GM23338 (cell line): Measurements from ENCODE around the gene MRPS26. TPM values are rescaled to one million over a fixed set of nuclear protein-coding genes. Genes with fewer than 3 reads are reported as not detected.

Experiments used
- ATAC-seq: fragments of 200-7000 bp; cut with Tn5 transposase; 3 replicates; pipeline ENCODE4 v1.9.1; 2020
- DNase-seq: peaks from one replicate; pipeline ENCODE4 v3.0.0-alpha.2; 2015; ENCODE audit warnings: low spot score
- H2AFZ ChIP-seq: fragments of 200-600 bp; sonication (generic); 2 replicates; pipeline ENCODE4 v1.8.0; 2016; ENCODE audit warnings: antibody characterized with exemption, mild to moderate bottlenecking, moderate library complexity
- H3F3A ChIP-seq: fragments of 200-600 bp; sonication (generic); replicated peaks from 2 replicates; pipeline ENCODE4 v1.8.0; 2017; ENCODE audit warnings: antibody characterized with exemption, mixed run types, low read depth
- H3K27ac ChIP-seq: fragments of 200-600 bp; sonication (generic); 2 replicates; pipeline ENCODE4 v1.6.1; 2016; ENCODE audit warnings: low read depth
- H3K27me3 ChIP-seq: fragments of 200-600 bp; sonication (generic); 2 replicates; pipeline ENCODE4 v1.8.0; 2016; ENCODE audit warnings: mild to moderate bottlenecking, mixed run types, moderate library complexity; ENCODE audit not compliant: insufficient read depth
- H3K36me3 ChIP-seq: fragments of 200-600 bp; sonication (generic); 2 replicates; pipeline ENCODE4 v1.8.0; 2016; ENCODE audit warnings: mild to moderate bottlenecking; ENCODE audit not compliant: insufficient read depth
- H3K4me1 ChIP-seq: fragments of 200-600 bp; sonication (generic); 2 replicates; pipeline ENCODE4 v1.8.0; 2016; ENCODE audit warnings: mild to moderate bottlenecking, moderate library complexity; ENCODE audit not compliant: insufficient read depth
- H3K4me2 ChIP-seq: fragments of 200-600 bp; sonication (generic); 2 replicates; pipeline ENCODE4 v1.7.1; 2017; ENCODE audit warnings: mixed run types
- H3K4me3 ChIP-seq: fragments of 200-600 bp; sonication (generic); 2 replicates; pipeline ENCODE4 v1.6.1; 2016; ENCODE audit warnings: mixed run types
- H3K79me2 ChIP-seq: fragments of 200-600 bp; sonication (generic); replicated peaks from 2 replicates; pipeline ENCODE4 v1.8.0; 2017; ENCODE audit warnings: mild to moderate bottlenecking; ENCODE audit not compliant: insufficient read depth
- H3K9me2 ChIP-seq: fragments of 200-600 bp; sonication (generic); 2 replicates; pipeline ENCODE4 v1.8.0; 2017; ENCODE audit not compliant: insufficient read depth
- H4K20me1 ChIP-seq: fragments of 200-600 bp; sonication (generic); replicated peaks from 2 replicates; pipeline ENCODE4 v1.8.0; 2017; ENCODE audit warnings: mild to moderate bottlenecking; ENCODE audit not compliant: insufficient read depth
- H3K27ac Mint-ChIP-seq: 2 replicates; pipeline ENCODE4 v1.8.0; 2020; ENCODE audit warnings: inconsistent platforms, mild to moderate bottlenecking, moderate library complexity, mixed read lengths
- H3K27me3 Mint-ChIP-seq: 3 replicates; pipeline ENCODE4 v1.8.0; 2022; ENCODE audit warnings: low read depth, mild to moderate bottlenecking, moderate library complexity, mixed read lengths, inconsistent platforms; ENCODE audit not compliant: insufficient read depth, poor library complexity
- H3K36me3 Mint-ChIP-seq: 3 replicates; pipeline ENCODE4 v1.8.0; 2021; ENCODE audit warnings: low read depth, mild to moderate bottlenecking, inconsistent platforms, moderate library complexity, mixed read lengths
- H3K4me1 Mint-ChIP-seq: 3 replicates; pipeline ENCODE4 v1.8.0; 2020; ENCODE audit warnings: mild to moderate bottlenecking, inconsistent platforms, mixed read lengths
- H3K4me3 Mint-ChIP-seq: 3 replicates; pipeline ENCODE4 v1.8.0; 2021; ENCODE audit warnings: moderate library complexity, mild to moderate bottlenecking, inconsistent platforms, mixed read lengths
- H3K9me3 Mint-ChIP-seq: 3 replicates; pipeline ENCODE4 v1.8.0; 2020; ENCODE audit warnings: moderate library complexity, mild to moderate bottlenecking, inconsistent platforms, mixed read lengths
- CREB1 ChIP-seq: fragments of 250-450 bp; sonication (Bioruptor Pico); IDR thresholded peaks from 2 replicates; pipeline ENCODE4 v1.5.0; 2020; ENCODE audit warnings: low read depth, mild to moderate bottlenecking, moderate library complexity
- EZH2 ChIP-seq: fragments of 200-600 bp; sonication (generic); IDR thresholded peaks from one replicate; pipeline ENCODE4 v1.8.0; 2017; ENCODE audit warnings: antibody characterized with exemption, mild to moderate bottlenecking, low read depth; ENCODE audit not compliant: unreplicated experiment
- EZH2phosphoT487 ChIP-seq: fragments of 200-600 bp; sonication (generic); IDR thresholded peaks from one replicate; pipeline ENCODE4 v1.8.1; 2018; ENCODE audit warnings: antibody characterized with exemption; ENCODE audit not compliant: unreplicated experiment
- JUNB ChIP-seq: IDR thresholded peaks from one replicate; pipeline ENCODE4 v1.6.1; 2016; ENCODE audit warnings: antibody characterized with exemption; ENCODE audit not compliant: unreplicated experiment
- NANOG ChIP-seq: IDR thresholded peaks from 2 replicates; pipeline ENCODE4 v1.6.1; 2016; ENCODE audit warnings: antibody characterized with exemption, borderline replicate concordance
- POLR2AphosphoS5 ChIP-seq: IDR thresholded peaks from 2 replicates; pipeline ENCODE4 v1.6.1; 2016; ENCODE audit warnings: antibody characterized with exemption, low read depth
- STAT1 ChIP-seq: IDR thresholded peaks from one replicate; pipeline ENCODE4 v1.6.1; 2016; ENCODE audit warnings: antibody characterized with exemption; ENCODE audit not compliant: unreplicated experiment
- ZNF114 ChIP-seq: fragments of 250-450 bp; sonication (Bioruptor Pico); IDR thresholded peaks from 2 replicates; pipeline ENCODE4 v1.5.0; 2020; ENCODE audit warnings: mild to moderate bottlenecking, moderate library complexity
- ZNF331 ChIP-seq: fragments of 250-450 bp; sonication (Bioruptor Pico); IDR thresholded peaks from 2 replicates; pipeline ENCODE4 v1.5.0; 2020; ENCODE audit warnings: low read depth, mild to moderate bottlenecking, moderate library complexity
- polyA plus RNA-seq: library from polyadenylated mRNA; unstranded; fragments of >200 nt; fragmentation: Nextera tagmentation; extraction: Ambion mirVana; gene quantifications from 2 replicates; pipeline ENCODE4 v1.2.1, GENCODE V29; 2016
- total RNA-seq: library from RNA; depleted of rRNA; stranded (reverse); fragments of >200 nt; shearing (Covaris generic); gene quantifications from 2 replicates; pipeline ENCODE4 v1.2.3, GENCODE V29; 2014
- TF ChIP-seq, protein P1 (sequence below), 2 experiments: fragments of 200-600 bp in 1 of 2; sonication (generic) in 1 of 2; conservative IDR thresholded peaks; 2 replicates each; pipeline versions ENCODE4 v1.5.1 to v1.6.1; 2016 to 2017; ENCODE audit warnings: antibody characterized with exemption in 2 of 2, low read depth in 2 of 2, mild to moderate bottlenecking in 2 of 2, moderate library complexity in 1 of 2
- TF ChIP-seq, protein P2 (sequence below): fragments of 250-450 bp; sonication (Bioruptor Pico); IDR thresholded peaks from 2 replicates; pipeline ENCODE4 v1.5.0; 2020; ENCODE audit warnings: mild to moderate bottlenecking, moderate library complexity
- TF ChIP-seq, protein P3 (sequence below): IDR thresholded peaks from one replicate; pipeline ENCODE4 v1.6.1; 2018; ENCODE audit warnings: antibody characterized with exemption; ENCODE audit not compliant: unreplicated experiment
- TF ChIP-seq, protein P4 (sequence below): IDR thresholded peaks from 2 replicates; pipeline ENCODE4 v1.6.1; 2016; ENCODE audit warnings: antibody characterized with exemption

Gene MRPS26
- total and polyA plus RNA-seq, 2 experiments from 2014 or later = 105 to 154 TPM

DNA sequence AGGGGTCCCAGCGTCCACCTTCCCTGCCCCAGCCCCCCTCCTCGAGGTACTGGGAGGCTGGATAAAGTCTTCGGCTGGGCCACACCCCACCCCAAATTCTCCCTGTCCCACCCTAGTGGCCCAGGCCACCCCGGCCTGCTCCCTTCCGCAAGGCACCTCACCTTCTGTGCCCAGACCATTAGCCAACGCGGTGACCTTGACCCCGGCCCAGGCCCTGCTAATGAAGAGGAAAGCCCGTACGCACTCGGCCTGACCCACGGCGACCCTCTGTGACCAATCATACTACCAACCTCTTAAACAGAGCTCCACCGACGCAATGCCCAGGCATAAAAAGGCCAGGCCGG, 25.4 kb downstream of the MRPS26 start:
- ATAC-seq (no peak), DNase-seq (no peak)
- peak overlapping the region; percentile 97 for H2AFZ ChIP-seq
- peaks cover 42% of the 10 kb centered on the region for H3K27me3 ChIP-seq
- H3K4me1 ChIP-seq = peaks cover 7% of the 10 kb centered on the region; the same call in 1 of the 2 replicates
- peak overlapping the region; percentile 64 for H3K4me3 ChIP-seq
- no peaks in the 10 kb centered on the region for H4K20me1 ChIP-seq
- Mint-ChIP-seq H3K4me1 (peaks cover 23% of the 10 kb centered on the region), H3K36me3 (no peaks in the 10 kb centered on the region), H3K4me3 (peak overlapping the region; percentile 70), H3K27ac (no peak overlapping the region), H3K27me3 (peaks cover 32% of the 10 kb centered on the region), H3K9me3 (no peaks in the 10 kb centered on the region)
- H3K79me2 ChIP-seq = no peaks in the 10 kb centered on the region
- H3F3A ChIP-seq = 0 out of 2 replicates have a peak, but pooled peaks cover 3% of the 10 kb centered on the region
- H3K4me2 ChIP-seq = peak overlapping the region; percentile 79
- TF ChIP-seq, protein P1, sequence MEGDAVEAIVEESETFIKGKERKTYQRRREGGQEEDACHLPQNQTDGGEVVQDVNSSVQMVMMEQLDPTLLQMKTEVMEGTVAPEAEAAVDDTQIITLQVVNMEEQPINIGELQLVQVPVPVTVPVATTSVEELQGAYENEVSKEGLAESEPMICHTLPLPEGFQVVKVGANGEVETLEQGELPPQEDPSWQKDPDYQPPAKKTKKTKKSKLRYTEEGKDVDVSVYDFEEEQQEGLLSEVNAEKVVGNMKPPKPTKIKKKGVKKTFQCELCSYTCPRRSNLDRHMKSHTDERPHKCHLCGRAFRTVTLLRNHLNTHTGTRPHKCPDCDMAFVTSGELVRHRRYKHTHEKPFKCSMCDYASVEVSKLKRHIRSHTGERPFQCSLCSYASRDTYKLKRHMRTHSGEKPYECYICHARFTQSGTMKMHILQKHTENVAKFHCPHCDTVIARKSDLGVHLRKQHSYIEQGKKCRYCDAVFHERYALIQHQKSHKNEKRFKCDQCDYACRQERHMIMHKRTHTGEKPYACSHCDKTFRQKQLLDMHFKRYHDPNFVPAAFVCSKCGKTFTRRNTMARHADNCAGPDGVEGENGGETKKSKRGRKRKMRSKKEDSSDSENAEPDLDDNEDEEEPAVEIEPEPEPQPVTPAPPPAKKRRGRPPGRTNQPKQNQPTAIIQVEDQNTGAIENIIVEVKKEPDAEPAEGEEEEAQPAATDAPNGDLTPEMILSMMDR (conservative IDR thresholded peaks at IDR 0.05; ENCODE audit: low read depth in 2 of 2) = no peak
- TF ChIP-seq ZNF114 (CRISPR knock-in tag) (no peak), CREB1 (CRISPR knock-in tag) (no peak), STAT1 (no peak), POLR2AphosphoS5 (no peak), ZNF331 (CRISPR knock-in tag) (no peak), EZH2 (no peak), JUNB (no peak), EZH2phosphoT487 (no peak), NANOG (no peak)
- TF ChIP-seq, protein P2, sequence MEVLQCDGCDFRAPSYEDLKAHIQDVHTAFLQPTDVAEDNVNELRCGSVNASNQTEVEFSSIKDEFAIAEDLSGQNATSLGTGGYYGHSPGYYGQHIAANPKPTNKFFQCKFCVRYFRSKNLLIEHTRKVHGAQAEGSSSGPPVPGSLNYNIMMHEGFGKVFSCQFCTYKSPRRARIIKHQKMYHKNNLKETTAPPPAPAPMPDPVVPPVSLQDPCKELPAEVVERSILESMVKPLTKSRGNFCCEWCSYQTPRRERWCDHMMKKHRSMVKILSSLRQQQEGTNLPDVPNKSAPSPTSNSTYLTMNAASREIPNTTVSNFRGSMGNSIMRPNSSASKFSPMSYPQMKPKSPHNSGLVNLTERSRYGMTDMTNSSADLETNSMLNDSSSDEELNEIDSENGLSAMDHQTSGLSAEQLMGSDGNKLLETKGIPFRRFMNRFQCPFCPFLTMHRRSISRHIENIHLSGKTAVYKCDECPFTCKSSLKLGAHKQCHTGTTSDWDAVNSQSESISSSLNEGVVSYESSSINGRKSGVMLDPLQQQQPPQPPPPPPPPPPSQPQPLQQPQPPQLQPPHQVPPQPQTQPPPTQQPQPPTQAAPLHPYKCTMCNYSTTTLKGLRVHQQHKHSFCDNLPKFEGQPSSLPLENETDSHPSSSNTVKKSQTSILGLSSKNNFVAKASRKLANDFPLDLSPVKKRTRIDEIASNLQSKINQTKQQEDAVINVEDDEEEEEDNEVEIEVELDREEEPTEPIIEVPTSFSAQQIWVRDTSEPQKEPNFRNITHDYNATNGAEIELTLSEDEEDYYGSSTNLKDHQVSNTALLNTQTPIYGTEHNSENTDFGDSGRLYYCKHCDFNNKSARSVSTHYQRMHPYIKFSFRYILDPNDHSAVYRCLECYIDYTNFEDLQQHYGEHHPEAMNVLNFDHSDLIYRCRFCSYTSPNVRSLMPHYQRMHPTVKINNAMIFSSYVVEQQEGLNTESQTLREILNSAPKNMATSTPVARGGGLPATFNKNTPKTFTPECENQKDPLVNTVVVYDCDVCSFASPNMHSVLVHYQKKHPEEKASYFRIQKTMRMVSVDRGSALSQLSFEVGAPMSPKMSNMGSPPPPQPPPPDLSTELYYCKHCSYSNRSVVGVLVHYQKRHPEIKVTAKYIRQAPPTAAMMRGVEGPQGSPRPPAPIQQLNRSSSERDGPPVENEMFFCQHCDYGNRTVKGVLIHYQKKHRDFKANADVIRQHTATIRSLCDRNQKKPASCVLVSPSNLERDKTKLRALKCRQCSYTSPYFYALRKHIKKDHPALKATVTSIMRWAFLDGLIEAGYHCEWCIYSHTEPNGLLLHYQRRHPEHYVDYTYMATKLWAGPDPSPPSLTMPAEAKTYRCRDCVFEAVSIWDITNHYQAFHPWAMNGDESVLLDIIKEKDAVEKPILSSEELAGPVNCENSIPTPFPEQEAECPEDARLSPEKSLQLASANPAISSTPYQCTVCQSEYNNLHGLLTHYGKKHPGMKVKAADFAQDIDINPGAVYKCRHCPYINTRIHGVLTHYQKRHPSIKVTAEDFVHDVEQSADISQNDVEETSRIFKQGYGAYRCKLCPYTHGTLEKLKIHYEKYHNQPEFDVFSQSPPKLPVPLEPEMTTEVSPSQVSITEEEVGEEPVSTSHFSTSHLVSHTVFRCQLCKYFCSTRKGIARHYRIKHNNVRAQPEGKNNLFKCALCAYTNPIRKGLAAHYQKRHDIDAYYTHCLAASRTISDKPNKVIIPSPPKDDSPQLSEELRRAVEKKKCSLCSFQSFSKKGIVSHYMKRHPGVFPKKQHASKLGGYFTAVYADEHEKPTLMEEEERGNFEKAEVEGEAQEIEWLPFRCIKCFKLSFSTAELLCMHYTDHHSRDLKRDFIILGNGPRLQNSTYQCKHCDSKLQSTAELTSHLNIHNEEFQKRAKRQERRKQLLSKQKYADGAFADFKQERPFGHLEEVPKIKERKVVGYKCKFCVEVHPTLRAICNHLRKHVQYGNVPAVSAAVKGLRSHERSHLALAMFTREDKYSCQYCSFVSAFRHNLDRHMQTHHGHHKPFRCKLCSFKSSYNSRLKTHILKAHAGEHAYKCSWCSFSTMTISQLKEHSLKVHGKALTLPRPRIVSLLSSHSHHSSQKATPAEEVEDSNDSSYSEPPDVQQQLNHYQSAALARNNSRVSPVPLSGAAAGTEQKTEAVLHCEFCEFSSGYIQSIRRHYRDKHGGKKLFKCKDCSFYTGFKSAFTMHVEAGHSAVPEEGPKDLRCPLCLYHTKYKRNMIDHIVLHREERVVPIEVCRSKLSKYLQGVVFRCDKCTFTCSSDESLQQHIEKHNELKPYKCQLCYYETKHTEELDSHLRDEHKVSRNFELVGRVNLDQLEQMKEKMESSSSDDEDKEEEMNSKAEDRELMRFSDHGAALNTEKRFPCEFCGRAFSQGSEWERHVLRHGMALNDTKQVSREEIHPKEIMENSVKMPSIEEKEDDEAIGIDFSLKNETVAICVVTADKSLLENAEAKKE (CRISPR knock-in tag) = no peak
- TF ChIP-seq, protein P3, sequence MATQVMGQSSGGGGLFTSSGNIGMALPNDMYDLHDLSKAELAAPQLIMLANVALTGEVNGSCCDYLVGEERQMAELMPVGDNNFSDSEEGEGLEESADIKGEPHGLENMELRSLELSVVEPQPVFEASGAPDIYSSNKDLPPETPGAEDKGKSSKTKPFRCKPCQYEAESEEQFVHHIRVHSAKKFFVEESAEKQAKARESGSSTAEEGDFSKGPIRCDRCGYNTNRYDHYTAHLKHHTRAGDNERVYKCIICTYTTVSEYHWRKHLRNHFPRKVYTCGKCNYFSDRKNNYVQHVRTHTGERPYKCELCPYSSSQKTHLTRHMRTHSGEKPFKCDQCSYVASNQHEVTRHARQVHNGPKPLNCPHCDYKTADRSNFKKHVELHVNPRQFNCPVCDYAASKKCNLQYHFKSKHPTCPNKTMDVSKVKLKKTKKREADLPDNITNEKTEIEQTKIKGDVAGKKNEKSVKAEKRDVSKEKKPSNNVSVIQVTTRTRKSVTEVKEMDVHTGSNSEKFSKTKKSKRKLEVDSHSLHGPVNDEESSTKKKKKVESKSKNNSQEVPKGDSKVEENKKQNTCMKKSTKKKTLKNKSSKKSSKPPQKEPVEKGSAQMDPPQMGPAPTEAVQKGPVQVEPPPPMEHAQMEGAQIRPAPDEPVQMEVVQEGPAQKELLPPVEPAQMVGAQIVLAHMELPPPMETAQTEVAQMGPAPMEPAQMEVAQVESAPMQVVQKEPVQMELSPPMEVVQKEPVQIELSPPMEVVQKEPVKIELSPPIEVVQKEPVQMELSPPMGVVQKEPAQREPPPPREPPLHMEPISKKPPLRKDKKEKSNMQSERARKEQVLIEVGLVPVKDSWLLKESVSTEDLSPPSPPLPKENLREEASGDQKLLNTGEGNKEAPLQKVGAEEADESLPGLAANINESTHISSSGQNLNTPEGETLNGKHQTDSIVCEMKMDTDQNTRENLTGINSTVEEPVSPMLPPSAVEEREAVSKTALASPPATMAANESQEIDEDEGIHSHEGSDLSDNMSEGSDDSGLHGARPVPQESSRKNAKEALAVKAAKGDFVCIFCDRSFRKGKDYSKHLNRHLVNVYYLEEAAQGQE = no peak
- TF ChIP-seq, protein P4, sequence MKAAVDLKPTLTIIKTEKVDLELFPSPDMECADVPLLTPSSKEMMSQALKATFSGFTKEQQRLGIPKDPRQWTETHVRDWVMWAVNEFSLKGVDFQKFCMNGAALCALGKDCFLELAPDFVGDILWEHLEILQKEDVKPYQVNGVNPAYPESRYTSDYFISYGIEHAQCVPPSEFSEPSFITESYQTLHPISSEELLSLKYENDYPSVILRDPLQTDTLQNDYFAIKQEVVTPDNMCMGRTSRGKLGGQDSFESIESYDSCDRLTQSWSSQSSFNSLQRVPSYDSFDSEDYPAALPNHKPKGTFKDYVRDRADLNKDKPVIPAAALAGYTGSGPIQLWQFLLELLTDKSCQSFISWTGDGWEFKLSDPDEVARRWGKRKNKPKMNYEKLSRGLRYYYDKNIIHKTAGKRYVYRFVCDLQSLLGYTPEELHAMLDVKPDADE = no peak
- no peak overlapping the region for H3K27ac ChIP-seq
- no peaks in the 10 kb centered on the region for H3K36me3 ChIP-seq
- H3K9me2 ChIP-seq = 0 out of 2 replicates have a peak, but pooled peaks cover 3% of the 10 kb centered on the region
